Measurements from ENCODE around the gene PNKP. TPM values are rescaled to one million over a fixed set of nuclear protein-coding genes. Genes with fewer than 3 reads are reported as not detected.
A peak's percentile ranks its signal among the peaks of the same experiment; 100 is the strongest.

Gene PNKP
- total RNA-seq, 2 experiments from 2014 or later = 64.4 to 65.9 TPM

GRCh38 chr19:49870309-49870901 is 3.0 kb upstream of the PNKP start:
- no peak for DNase-seq
- no peaks in the 10 kb centered on the region for H3K27me3 Mint-ChIP-seq (ENCODE audit: low read depth)
- intact Hi-C loops (cut with micrococcal nuclease) = loop anchor here (10.0 kb wide), 1 partner anchor 536 kb away; the partner anchor contains the start of gene CD37
- H3K36me3 Mint-ChIP-seq (ENCODE audit: low read depth) = peaks cover 12% of the 10 kb centered on the region
- no peak overlapping the region for H3K4me3 Mint-ChIP-seq
- no peaks in the 10 kb centered on the region for H3K9me3 Mint-ChIP-seq
- H3K4me1 Mint-ChIP-seq (ENCODE audit: low read depth) = peaks cover 47% of the 10 kb centered on the region
- CTCF ChIA-PET = interaction anchor here (1.7 kb wide), 1 partner anchor 12 kb away, joined by 3 read pairs; no protein-coding TSS in a partner anchor
- H3K27ac Mint-ChIP-seq = peak overlapping the region; percentile 47

GRCh38 chr19:49869484-49870308 is 2.3 kb upstream of the PNKP start:
- H3K27ac Mint-ChIP-seq = peak overlapping the region; percentile 47

DNA sequence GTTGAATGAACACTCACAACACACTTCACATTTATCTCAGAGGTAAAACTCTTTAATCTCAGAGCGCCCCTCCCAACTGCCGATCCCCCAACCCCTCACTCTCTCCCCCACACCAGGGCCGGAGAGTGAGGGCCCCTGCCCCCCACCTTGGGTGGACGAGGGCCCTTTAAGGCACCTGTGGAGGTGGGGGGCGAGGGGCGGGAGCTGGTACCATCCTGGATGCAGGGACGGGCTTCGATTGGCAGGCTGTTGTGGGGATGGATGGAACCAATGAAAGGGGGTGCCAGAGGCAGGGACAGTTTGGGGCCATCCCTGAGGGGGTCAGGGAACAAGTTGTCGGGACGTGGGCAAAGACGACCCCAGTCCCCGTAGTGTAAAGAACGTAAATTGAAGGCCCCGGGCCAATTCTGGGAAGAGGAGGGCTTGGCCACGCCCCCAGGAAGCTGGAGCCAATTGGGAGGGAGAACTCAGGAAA is 1.7 kb upstream of the PNKP start:
- H3K27me3 Mint-ChIP-seq (ENCODE audit: low read depth) = no peaks in the 10 kb centered on the region
- H3K27ac Mint-ChIP-seq = no peak overlapping the region
- no peaks in the 10 kb centered on the region for H3K9me3 Mint-ChIP-seq
- intact Hi-C loops (cut with micrococcal nuclease) = loop anchor here (1.0 to 10.0 kb wide), 10 partner anchors 8 to 228 kb away; partner anchors contain the start of genes AKT1S1, ATF5, FUZ and IL4I1
- no peak overlapping the region for H3K4me3 Mint-ChIP-seq
- peaks cover 48% of the 10 kb centered on the region for H3K4me1 Mint-ChIP-seq (ENCODE audit: low read depth)
- DNase-seq = no peak
- CTCF ChIA-PET = interaction anchor here (0.9 to 1.7 kb wide), 4 partner anchors 11 to 196 kb away, joined by 3 to 6 read pairs (median 3); no protein-coding TSS in a partner anchor
- peaks cover 22% of the 10 kb centered on the region for H3K36me3 Mint-ChIP-seq (ENCODE audit: low read depth)

More at GRCh38 chr19:49869484-49870308, 2.3 kb upstream of the PNKP start:
- Mint-ChIP-seq H3K27me3 (ENCODE audit: low read depth) (no peaks in the 10 kb centered on the region), H3K4me1 (ENCODE audit: low read depth) (peaks cover 47% of the 10 kb centered on the region), H3K4me3 (no peak overlapping the region), H3K9me3 (no peaks in the 10 kb centered on the region), H3K36me3 (ENCODE audit: low read depth) (peaks cover 16% of the 10 kb centered on the region)
- peak; percentile 95 for DNase-seq
- CTCF ChIA-PET = interaction anchor here (0.9 to 1.7 kb wide), 4 partner anchors 11 to 197 kb away, joined by 3 to 6 read pairs (median 3); no protein-coding TSS in a partner anchor
- intact Hi-C loops (cut with micrococcal nuclease) = loop anchor here (1.0 to 10.0 kb wide), 11 partner anchors 8 to 535 kb away; partner anchors contain the start of genes AKT1S1, ATF5, CD37 and FUZ

DNA sequence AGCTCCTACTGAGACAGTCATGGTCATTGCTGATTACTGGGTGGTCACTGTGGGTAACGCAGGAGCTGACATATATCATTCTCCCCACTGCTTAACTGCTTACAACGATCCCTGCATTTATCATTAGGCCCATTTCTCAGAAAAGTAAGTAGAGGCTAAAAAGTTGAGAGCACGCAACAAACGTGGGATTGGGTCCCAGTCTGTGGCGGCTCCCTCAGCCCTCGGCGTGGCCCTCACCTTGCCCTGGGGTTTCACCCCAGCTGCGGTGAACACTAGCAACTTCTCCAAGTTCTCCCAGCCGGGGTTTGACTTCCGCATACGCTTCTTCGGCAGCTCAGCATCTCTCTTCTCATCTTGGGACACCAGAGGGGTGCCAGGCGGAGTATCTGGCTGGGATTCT is 2.5 kb downstream of the PNKP start:
- Mint-ChIP-seq H3K27ac (no peak overlapping the region), H3K4me3 (no peak overlapping the region), H3K4me1 (ENCODE audit: low read depth) (peaks cover 41% of the 10 kb centered on the region), H3K36me3 (ENCODE audit: low read depth) (peaks cover 33% of the 10 kb centered on the region), H3K9me3 (no peaks in the 10 kb centered on the region), H3K27me3 (ENCODE audit: low read depth) (no peaks in the 10 kb centered on the region)
- no peak for DNase-seq
- intact Hi-C loops (cut with micrococcal nuclease) = loop anchor here (5.0 to 10.0 kb wide), 2 partner anchors 120 to 148 kb away; no protein-coding TSS in a partner anchor
- CTCF ChIA-PET = no interaction called here

DNA sequence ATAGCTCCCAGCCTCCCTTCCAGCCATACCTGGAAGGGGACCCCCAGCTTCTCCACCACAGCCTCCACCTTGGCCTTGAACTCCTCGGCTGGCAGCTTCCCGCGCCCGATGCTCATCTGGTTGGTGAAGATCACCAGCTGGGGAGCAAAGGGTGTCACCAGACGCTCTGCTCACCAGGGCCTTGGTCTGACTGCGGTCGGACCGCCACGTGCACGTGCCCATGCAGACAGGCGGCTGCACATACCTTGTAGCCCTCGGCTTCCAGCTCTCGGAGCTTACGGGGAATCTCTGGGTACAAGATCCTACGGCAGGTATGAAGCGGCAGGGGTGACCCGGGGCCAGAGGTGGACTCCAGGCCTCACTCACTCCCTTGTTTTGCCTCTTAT is 3.4 kb downstream of the PNKP start:
- CTCF ChIA-PET = interaction anchor here (0.9 kb wide), 1 partner anchor 33 kb away, joined by 3 read pairs; no protein-coding TSS in a partner anchor
- no peaks in the 10 kb centered on the region for H3K27me3 Mint-ChIP-seq (ENCODE audit: low read depth)
- peaks cover 41% of the 10 kb centered on the region for H3K4me1 Mint-ChIP-seq (ENCODE audit: low read depth)
- no peaks in the 10 kb centered on the region for H3K9me3 Mint-ChIP-seq
- intact Hi-C loops (cut with micrococcal nuclease) = loop anchor here (10.0 kb wide), 1 partner anchor 121 kb away; no protein-coding TSS in a partner anchor
- H3K27ac Mint-ChIP-seq = no peak overlapping the region
- peaks cover 34% of the 10 kb centered on the region for H3K36me3 Mint-ChIP-seq (ENCODE audit: low read depth)
- H3K4me3 Mint-ChIP-seq = no peak overlapping the region
- DNase-seq = no peak

DNA sequence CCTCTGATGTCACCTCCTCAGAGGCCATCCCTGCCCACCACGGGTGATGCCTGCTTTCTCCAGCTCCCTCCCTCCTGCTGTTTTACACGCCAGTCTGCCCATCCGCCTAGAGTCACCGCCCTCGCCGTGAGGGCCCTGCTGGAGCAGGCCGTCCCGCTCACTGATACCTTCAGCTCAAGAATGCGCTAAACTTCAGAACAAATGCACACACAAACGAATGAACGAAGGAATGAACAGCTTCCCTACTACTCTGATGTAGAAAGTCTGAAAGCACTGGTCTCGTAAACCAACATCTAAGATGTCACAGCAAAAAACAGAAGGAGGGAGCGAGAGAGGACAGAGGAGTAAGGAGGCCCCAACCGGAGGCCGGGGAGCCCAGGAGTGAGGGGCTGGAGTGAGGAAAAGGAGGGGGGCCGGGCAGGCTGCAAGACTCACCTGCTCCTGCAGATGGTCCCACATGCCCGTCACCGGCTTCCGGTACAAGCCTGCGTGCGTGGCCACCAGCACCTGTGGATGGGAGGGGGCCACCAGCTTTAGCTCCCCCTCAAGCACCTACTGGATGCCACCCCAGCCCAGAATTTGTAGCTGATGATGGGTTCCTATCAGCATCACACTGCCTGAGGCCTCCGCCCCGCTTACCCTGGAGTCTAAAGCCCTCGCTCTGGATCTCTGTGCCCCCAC is 4.0 kb downstream of the PNKP start:
- intact Hi-C loops (cut with micrococcal nuclease) = loop anchor here (10.0 kb wide), 1 partner anchor 121 kb away; no protein-coding TSS in a partner anchor
- CTCF ChIA-PET = interaction anchor here (0.9 kb wide), 1 partner anchor 34 kb away, joined by 3 read pairs; no protein-coding TSS in a partner anchor
- Mint-ChIP-seq H3K36me3 (ENCODE audit: low read depth) (peaks cover 33% of the 10 kb centered on the region), H3K9me3 (no peaks in the 10 kb centered on the region), H3K27ac (no peak overlapping the region), H3K4me3 (no peak overlapping the region), H3K4me1 (ENCODE audit: low read depth) (peaks cover 40% of the 10 kb centered on the region), H3K27me3 (ENCODE audit: low read depth) (no peaks in the 10 kb centered on the region)
- DNase-seq = no peak

DNA sequence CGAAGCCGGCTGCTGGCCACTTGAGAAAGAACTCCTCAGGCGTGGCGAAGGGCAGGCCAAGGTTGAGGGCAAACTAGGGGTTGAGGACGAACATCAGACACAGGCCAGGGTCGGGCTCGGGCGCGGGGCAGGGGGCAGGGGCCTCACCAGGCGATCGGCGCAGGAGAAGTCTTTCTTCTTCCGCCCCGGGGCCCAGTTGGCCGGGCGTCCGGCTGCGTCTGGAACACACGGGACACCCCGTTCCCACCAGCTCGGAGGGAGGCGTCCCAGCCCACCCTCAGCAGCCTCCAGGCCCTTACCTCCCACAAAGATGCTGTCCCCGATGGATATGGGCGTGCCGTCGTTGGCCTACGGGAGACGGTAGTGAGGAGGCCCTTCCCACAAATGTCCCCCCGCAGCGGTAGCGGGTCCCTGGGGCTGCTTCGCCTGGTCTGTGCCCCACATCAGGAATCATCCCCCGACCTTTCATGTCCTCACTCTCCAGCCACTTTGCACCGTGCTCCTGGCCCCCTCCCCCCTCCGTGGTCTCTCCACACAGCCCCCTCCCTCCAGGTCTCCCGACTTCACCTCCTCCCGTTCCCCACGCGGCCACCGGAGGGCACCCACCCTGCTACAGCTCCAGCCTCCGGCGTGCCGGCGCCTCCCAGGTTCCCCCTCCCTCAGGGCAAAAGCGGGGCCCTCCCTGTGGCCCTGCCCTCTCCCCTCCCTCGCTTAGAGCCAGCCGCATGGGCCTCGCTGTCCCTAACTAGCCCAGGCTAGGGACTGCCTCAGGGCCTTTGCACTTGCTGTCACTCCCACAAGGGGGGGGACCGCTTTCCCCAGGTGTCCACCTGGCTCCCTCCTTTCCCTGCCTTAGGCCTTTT is 4.8 kb downstream of the PNKP start:
- Mint-ChIP-seq H3K4me3 (no peak overlapping the region), H3K36me3 (ENCODE audit: low read depth) (peaks cover 35% of the 10 kb centered on the region), H3K9me3 (no peaks in the 10 kb centered on the region), H3K27me3 (ENCODE audit: low read depth) (no peaks in the 10 kb centered on the region), H3K4me1 (ENCODE audit: low read depth) (peaks cover 33% of the 10 kb centered on the region), H3K27ac (no peak overlapping the region)
- DNase-seq = no peak
- CTCF ChIA-PET = no interaction called here
- intact Hi-C loops (cut with micrococcal nuclease) = loop anchor here (10.0 kb wide), 1 partner anchor 122 kb away; no protein-coding TSS in a partner anchor

- Mint-ChIP-seq H3K4me3 (no peak overlapping the region), H3K4me1 (ENCODE audit: low read depth) (peaks cover 29% of the 10 kb centered on the region), H3K36me3 (ENCODE audit: low read depth) (peaks cover 34% of the 10 kb centered on the region), H3K27me3 (ENCODE audit: low read depth) (no peaks in the 10 kb centered on the region), H3K27ac (no peak overlapping the region), H3K9me3 (no peaks in the 10 kb centered on the region)
- intact Hi-C loops (cut with micrococcal nuclease) = loop anchor here (10.0 kb wide), 1 partner anchor 123 kb away; no protein-coding TSS in a partner anchor
- DNase-seq = no peak
- CTCF ChIA-PET = no interaction called here
Observed at GRCh38 chr19:49861541-49862378, 5.6 kb downstream of the PNKP start.

- Mint-ChIP-seq H3K27ac (no peak overlapping the region), H3K36me3 (ENCODE audit: low read depth) (peaks cover 29% of the 10 kb centered on the region), H3K27me3 (ENCODE audit: low read depth) (no peaks in the 10 kb centered on the region), H3K4me3 (no peak overlapping the region), H3K4me1 (ENCODE audit: low read depth) (peaks cover 22% of the 10 kb centered on the region), H3K9me3 (no peaks in the 10 kb centered on the region)
- intact Hi-C loops (cut with micrococcal nuclease) = loop anchor here (10.0 kb wide), 1 partner anchor 124 kb away; no protein-coding TSS in a partner anchor
- CTCF ChIA-PET = no interaction called here
- DNase-seq = no peak
Observed at GRCh38 chr19:49861107-49861506, 6.3 kb downstream of the PNKP start.

GRCh38 chr19:49860336-49861102 is 6.9 kb downstream of the PNKP start:
- H3K4me3 Mint-ChIP-seq = no peak overlapping the region
- H3K9me3 Mint-ChIP-seq = no peaks in the 10 kb centered on the region
- peaks cover 18% of the 10 kb centered on the region for H3K4me1 Mint-ChIP-seq (ENCODE audit: low read depth)
- H3K27ac Mint-ChIP-seq = no peak overlapping the region
- H3K36me3 Mint-ChIP-seq (ENCODE audit: low read depth) = peaks cover 28% of the 10 kb centered on the region
- intact Hi-C loops (cut with micrococcal nuclease) = loop anchor here (10.0 kb wide), 1 partner anchor 124 kb away; no protein-coding TSS in a partner anchor
- no peak for DNase-seq
- H3K27me3 Mint-ChIP-seq (ENCODE audit: low read depth) = no peaks in the 10 kb centered on the region
- CTCF ChIA-PET = no interaction called here

Measured in activated naive CD4-positive, alpha-beta T cell treated with anti-CD3 and anti-CD28 coated beads for 36 hours (primary cell).